Measurements from ENCODE around the gene APOL6. TPM values are rescaled to one million over a fixed set of nuclear protein-coding genes. Genes with fewer than 3 reads are reported as not detected.
A peak's percentile ranks its signal among the peaks of the same experiment; 100 is the strongest.

Gene APOL6
- total and polyA plus RNA-seq, 10 of the 15 experiments (the other 5 are each of a cell fraction or from before 2014, with no cell fraction given) = 4.3 to 22.9 (median 9.3) TPM

DNA sequence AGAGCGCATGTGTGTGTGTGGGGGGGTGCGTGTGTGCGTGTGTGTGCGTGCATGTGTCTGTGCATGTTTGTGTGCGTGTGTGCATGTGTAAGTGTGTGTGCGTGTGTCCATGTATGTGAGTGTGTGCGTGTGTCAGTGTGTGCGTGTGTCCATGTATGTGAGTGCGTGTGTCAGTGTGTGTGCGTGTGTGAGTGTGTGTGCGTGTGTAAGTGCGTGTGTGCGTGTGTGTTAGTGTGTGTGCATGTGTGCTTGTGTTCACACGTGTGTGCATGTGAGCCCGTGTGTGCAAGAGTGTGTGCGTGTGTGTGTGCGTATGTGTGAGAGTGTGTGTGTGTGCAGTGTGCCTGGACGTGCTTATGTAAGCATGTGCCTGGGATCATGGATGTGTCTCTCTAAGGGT is 14.7 kb upstream of the APOL6 start (continued):
- TF ChIP-seq, protein P1, sequence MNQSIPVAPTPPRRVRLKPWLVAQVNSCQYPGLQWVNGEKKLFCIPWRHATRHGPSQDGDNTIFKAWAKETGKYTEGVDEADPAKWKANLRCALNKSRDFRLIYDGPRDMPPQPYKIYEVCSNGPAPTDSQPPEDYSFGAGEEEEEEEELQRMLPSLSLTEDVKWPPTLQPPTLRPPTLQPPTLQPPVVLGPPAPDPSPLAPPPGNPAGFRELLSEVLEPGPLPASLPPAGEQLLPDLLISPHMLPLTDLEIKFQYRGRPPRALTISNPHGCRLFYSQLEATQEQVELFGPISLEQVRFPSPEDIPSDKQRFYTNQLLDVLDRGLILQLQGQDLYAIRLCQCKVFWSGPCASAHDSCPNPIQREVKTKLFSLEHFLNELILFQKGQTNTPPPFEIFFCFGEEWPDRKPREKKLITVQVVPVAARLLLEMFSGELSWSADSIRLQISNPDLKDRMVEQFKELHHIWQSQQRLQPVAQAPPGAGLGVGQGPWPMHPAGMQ (IDR thresholded peaks at IDR 0.05; ENCODE audit: borderline replicate concordance) = no peak

DNA sequence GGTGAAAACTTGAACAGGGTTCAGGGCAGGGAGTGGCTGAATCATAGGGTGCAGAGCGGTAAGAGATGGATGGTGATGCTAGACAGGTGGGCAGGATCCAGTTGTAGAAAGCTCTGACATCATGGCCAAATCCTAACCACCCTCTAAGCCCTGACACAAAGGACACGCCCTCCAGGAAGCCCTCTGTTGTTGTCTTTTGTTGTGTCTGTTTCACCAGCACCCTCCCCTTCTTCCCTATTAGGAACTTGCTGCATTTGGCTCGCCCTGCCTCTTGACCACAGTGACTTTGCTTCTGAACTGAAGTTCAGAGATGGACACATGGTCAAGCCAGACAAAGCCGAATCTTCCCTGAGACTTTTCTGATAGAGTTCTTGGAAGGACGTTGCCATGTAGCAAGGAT is 14.2 kb upstream of the APOL6 start:
- Histone ChIP-seq H3K9ac (ENCODE audit: control insufficient read depth, insufficient read depth, low read length) (no peak overlapping the region), H4K20me1 (ENCODE audit: control insufficient read depth, insufficient read depth) (no peaks in the 10 kb centered on the region), H3K4me1 (ENCODE audit: control insufficient read depth, insufficient read depth, low read length) (peaks cover 12% of the 10 kb centered on the region), H3K27me3 (replicated peaks in 1 of 2; ENCODE audit: control insufficient read depth in 2 of 2, insufficient read depth in 2 of 2, low read length in 1 of 2) (no peaks in the 10 kb centered on the region), H3K27ac (ENCODE audit: control insufficient read depth, insufficient read depth) (no peak overlapping the region), H3K4me3 (no peak overlapping the region), H3K9me3 (replicated peaks; ENCODE audit: control insufficient read depth, insufficient read depth, low read length) (no peaks in the 10 kb centered on the region), H3K79me2 (ENCODE audit: control insufficient read depth, insufficient read depth, low read length) (no peaks in the 10 kb centered on the region), H3K36me3 (ENCODE audit: control insufficient read depth in 2 of 2, insufficient read depth in 2 of 2, low read length in 1 of 2) (no peaks in the 10 kb centered on the region), H2AFZ (ENCODE audit: control insufficient read depth, low read depth, low read length) (no peak overlapping the region), H3K4me2 (ENCODE audit: control insufficient read depth, insufficient read depth) (no peak overlapping the region)
- peak; percentile 7; the same call in 1 of the 3 replicates for ATAC-seq
- intact Hi-C loops (cut with micrococcal nuclease; ENCODE audit: unreplicated experiment) (loop anchor here (5.0 kb wide), 1 partner anchor 108 kb away; no protein-coding TSS in a partner anchor), in situ Hi-C loops (cut with MboI) (no loop called here)
- no peak for TF ChIP-seq CHD4 (IDR thresholded peaks at IDR 0.05)
- ChIA-PET RAD21 (ENCODE audit: unreplicated experiment) (interaction anchor here (2.5 kb wide), 1 partner anchor 14 kb away, joined by 10 read pairs; the partner anchor contains the start of gene APOL6), CTCF (interaction anchor here (1.8 kb wide), 1 partner anchor 13 kb away, joined by 5 read pairs; no protein-coding TSS in a partner anchor), POLR2A (interaction anchor here (1.1 kb wide), 1 partner anchor 15 kb away, joined by 3 read pairs; no protein-coding TSS in a partner anchor), SMC1A (ENCODE audit: uncharacterized antibody, unreplicated experiment) (interaction anchor here (2.1 kb wide), 1 partner anchor 14 kb away, joined by 12 read pairs; the partner anchor contains the start of gene APOL6)
- no peak for FAIRE-seq
- no peak for DNase-seq (ENCODE audit: low read depth, low spot score)
- 39% methylated on average over 5 of the region's 5 CpGs for WGBS (ENCODE audit: insufficient coverage, insufficient replicate concordance, low lambda C conversion rate, missing lambda C conversion rate)
- no TSS peak for BruUV-seq (replicated peaks)
